ENCODE data around the gene RBP3.

RBP3 gene

DNA sequence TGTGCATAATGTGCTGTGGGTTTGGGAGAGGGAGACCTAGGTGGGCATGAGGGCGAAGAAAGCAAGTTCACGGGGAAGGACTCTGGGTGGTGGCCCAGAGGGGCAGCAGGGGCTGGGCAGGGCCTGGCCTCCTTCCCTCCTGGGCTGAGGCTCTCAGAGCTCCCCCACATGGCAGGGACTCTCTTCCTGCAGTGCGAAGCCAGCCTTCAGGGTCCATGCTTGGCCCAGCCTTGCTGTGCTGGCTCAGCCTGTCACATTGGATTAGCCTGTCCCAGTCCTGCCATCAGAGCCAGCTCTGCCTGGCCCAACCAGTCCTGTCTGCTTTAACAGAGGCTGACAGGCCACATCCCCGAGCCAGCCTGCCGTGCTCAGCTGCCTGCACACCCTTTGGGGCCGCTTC lies 56.3 kb downstream of the RBP3 start:
- Histone ChIP-seq H3K9me2 (replicated peaks; ENCODE audit: control insufficient read depth, low read length) (no peaks in the 10 kb centered on the region), H3K9me3 (ENCODE audit: control insufficient read depth, insufficient read depth, low read length) (no peaks in the 10 kb centered on the region), H3K4me2 (ENCODE audit: low read length) (no peak overlapping the region), H3K4me3 (ENCODE audit: low read length) (no peak overlapping the region), H3K4me1 (ENCODE audit: control insufficient read depth, low read length) (peaks cover 4% of the 10 kb centered on the region), H3K27me3 (ENCODE audit: control insufficient read depth, low read length) (no peaks in the 10 kb centered on the region), H3F3A (ENCODE audit: control insufficient read depth, insufficient read depth) (no peaks in the 10 kb centered on the region), H3K27ac (ENCODE audit: low read depth, low read length) (no peak overlapping the region), H4K20me1 (ENCODE audit: control insufficient read depth, insufficient read depth, low read depth, low read length) (no peaks in the 10 kb centered on the region), H3K36me3 (ENCODE audit: control insufficient read depth, low read length) (no peaks in the 10 kb centered on the region), H3K79me2 (ENCODE audit: control insufficient read depth, low read length) (no peaks in the 10 kb centered on the region)
- TF ChIP-seq, protein P1, sequence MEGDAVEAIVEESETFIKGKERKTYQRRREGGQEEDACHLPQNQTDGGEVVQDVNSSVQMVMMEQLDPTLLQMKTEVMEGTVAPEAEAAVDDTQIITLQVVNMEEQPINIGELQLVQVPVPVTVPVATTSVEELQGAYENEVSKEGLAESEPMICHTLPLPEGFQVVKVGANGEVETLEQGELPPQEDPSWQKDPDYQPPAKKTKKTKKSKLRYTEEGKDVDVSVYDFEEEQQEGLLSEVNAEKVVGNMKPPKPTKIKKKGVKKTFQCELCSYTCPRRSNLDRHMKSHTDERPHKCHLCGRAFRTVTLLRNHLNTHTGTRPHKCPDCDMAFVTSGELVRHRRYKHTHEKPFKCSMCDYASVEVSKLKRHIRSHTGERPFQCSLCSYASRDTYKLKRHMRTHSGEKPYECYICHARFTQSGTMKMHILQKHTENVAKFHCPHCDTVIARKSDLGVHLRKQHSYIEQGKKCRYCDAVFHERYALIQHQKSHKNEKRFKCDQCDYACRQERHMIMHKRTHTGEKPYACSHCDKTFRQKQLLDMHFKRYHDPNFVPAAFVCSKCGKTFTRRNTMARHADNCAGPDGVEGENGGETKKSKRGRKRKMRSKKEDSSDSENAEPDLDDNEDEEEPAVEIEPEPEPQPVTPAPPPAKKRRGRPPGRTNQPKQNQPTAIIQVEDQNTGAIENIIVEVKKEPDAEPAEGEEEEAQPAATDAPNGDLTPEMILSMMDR (IDR thresholded peaks at IDR 0.05; ENCODE audit: low read depth, low read length, poor library complexity, severe bottlenecking): no peak
- TF ChIP-seq EZH2phosphoT487 (IDR thresholded peaks at IDR 0.05; ENCODE audit: borderline replicate concordance, low read length): no peak

DNA sequence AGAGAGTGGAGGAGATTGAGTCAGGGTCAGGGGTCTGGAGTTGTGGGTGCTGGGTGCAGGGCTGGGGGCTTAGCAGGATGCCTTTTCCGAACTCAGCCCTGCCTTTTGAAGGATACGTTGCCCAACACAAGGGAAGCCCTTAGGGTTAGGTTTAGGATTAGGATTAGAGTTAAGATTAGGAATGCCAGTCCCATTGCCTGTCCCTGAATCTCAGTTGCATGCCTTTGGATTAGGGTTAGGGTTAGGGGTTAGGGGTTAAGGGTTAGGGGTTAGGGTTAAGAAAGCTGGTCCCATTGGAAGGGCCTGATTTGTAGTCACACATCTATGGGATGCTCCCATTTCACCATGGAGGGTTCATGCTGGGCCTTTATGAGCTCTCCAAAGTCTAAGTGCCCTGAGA lies 56.8 kb downstream of the RBP3 start:
- Histone ChIP-seq H3K4me1 (ENCODE audit: control insufficient read depth, low read length) (peaks cover 9% of the 10 kb centered on the region), H4K20me1 (ENCODE audit: control insufficient read depth, insufficient read depth, low read depth, low read length) (no peaks in the 10 kb centered on the region), H3K4me2 (ENCODE audit: low read length) (no peak overlapping the region), H3K27me3 (ENCODE audit: control insufficient read depth, low read length) (no peaks in the 10 kb centered on the region), H3F3A (ENCODE audit: control insufficient read depth, insufficient read depth) (no peaks in the 10 kb centered on the region), H3K27ac (ENCODE audit: low read depth, low read length) (no peak overlapping the region), H3K9me2 (replicated peaks; ENCODE audit: control insufficient read depth, low read length) (no peaks in the 10 kb centered on the region), H3K9me3 (ENCODE audit: control insufficient read depth, insufficient read depth, low read length) (no peaks in the 10 kb centered on the region), H3K36me3 (ENCODE audit: control insufficient read depth, low read length) (no peaks in the 10 kb centered on the region), H3K79me2 (ENCODE audit: control insufficient read depth, low read length) (no peaks in the 10 kb centered on the region), H3K4me3 (ENCODE audit: low read length) (no peak overlapping the region)
- TF ChIP-seq, protein P1 (IDR thresholded peaks at IDR 0.05; ENCODE audit: low read depth, low read length, poor library complexity, severe bottlenecking): no peak
- TF ChIP-seq EZH2phosphoT487 (IDR thresholded peaks at IDR 0.05; ENCODE audit: borderline replicate concordance, low read length): no peak

DNA sequence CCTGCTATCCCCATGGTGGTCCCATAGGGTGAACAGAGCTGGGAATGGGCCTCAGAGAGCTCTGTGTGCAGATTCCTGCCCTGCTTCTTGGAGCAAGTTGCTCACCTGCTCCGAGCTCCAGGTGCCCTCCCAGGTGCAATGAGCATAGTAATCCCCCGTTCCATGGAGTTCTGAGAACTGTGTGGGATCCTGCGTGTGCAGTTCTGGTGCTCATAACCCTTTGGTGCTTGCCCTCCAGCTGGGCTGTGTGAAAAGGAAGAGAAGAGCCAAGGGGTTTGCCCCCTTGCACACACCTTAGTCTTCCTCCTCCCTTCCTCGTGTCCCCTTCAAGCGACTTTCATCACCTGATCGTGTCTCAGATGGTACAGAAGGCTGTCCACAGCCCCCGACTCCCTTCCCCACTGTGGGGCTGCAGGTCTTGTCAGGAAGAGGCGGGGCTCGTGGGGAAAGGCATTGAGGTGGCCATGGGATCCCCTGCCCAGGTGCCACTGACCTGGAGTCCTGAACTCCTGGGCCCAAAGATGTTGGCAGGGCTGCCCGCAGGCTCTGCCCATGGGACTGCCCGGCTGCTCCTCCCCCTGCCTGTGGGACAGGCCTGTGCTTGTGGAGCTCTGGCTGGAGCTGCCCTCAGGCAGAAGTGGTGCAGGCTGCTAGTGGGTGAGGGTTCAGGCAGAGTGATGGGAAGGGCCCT lies 57.8 kb downstream of the RBP3 start:
- Histone ChIP-seq H3K9me3 (ENCODE audit: control insufficient read depth, insufficient read depth, low read length) (no peaks in the 10 kb centered on the region), H3K4me2 (ENCODE audit: low read length) (no peak overlapping the region), H3K9me2 (replicated peaks; ENCODE audit: control insufficient read depth, low read length) (no peaks in the 10 kb centered on the region), H3K27ac (ENCODE audit: low read depth, low read length) (no peak overlapping the region), H3K4me3 (ENCODE audit: low read length) (no peak overlapping the region), H3F3A (ENCODE audit: control insufficient read depth, insufficient read depth) (no peaks in the 10 kb centered on the region), H3K79me2 (ENCODE audit: control insufficient read depth, low read length) (no peaks in the 10 kb centered on the region), H4K20me1 (ENCODE audit: control insufficient read depth, insufficient read depth, low read depth, low read length) (no peaks in the 10 kb centered on the region), H3K36me3 (ENCODE audit: control insufficient read depth, low read length) (no peaks in the 10 kb centered on the region), H3K27me3 (ENCODE audit: control insufficient read depth, low read length) (no peaks in the 10 kb centered on the region), H3K4me1 (ENCODE audit: control insufficient read depth, low read length) (peaks cover 9% of the 10 kb centered on the region)
- TF ChIP-seq, protein P1 (IDR thresholded peaks at IDR 0.05; ENCODE audit: low read depth, low read length, poor library complexity, severe bottlenecking): no peak
- no peak for TF ChIP-seq EZH2phosphoT487 (IDR thresholded peaks at IDR 0.05; ENCODE audit: borderline replicate concordance, low read length)

All from DOHH2 (cell line).